Hepatic stellate cell (primary cell): ENCODE data around the gene ZFHX3.

Experiments
- DNase-seq: peaks from one replicate; pipeline ENCODE4 v3.0.0; 2011; ENCODE audit warnings: low spot score

ZFHX3 gene

GRCh38 chr16:72947379-72948237 is 100.3 kb downstream of the ZFHX3 start:
- DNase-seq = peak; percentile 86

- DNase-seq = peak; percentile 65
Measured at GRCh38 chr16:72946474-72947194, 101.3 kb downstream of the ZFHX3 start.

- no peak for DNase-seq
Measured at GRCh38 chr16:72946063-72946462, 101.9 kb downstream of the ZFHX3 start.

GRCh38 chr16:72945611-72946010 is 102.3 kb downstream of the ZFHX3 start:
- DNase-seq = no peak

- no peak for DNase-seq
Measured at GRCh38 chr16:72944757-72945485, 103.0 kb downstream of the ZFHX3 start.

- no peak for DNase-seq
Measured at GRCh38 chr16:72942021-72942420, 105.9 kb downstream of the ZFHX3 start.

- DNase-seq = no peak
Measured at GRCh38 chr16:72940886-72941285, 107.0 kb downstream of the ZFHX3 start.

GRCh38 chr16:72939247-72939646 is 108.7 kb downstream of the ZFHX3 start:
- DNase-seq = peak; percentile 79

GRCh38 chr16:72938795-72939164 is 109.1 kb downstream of the ZFHX3 start:
- DNase-seq = peak; percentile 90

- no peak for DNase-seq
Measured at GRCh38 chr16:72937916-72938794, 109.8 kb downstream of the ZFHX3 start.

- DNase-seq = no peak
Measured at GRCh38 chr16:72937360-72937759, 110.6 kb downstream of the ZFHX3 start.

GRCh38 chr16:72936408-72936807 is 111.5 kb downstream of the ZFHX3 start:
- no peak for DNase-seq

- no peak for DNase-seq
Measured at GRCh38 chr16:72935896-72936295, 112.0 kb downstream of the ZFHX3 start.

- DNase-seq = no peak
Measured at GRCh38 chr16:72934636-72935403, 113.1 kb downstream of the ZFHX3 start.

- DNase-seq = no peak
Measured at GRCh38 chr16:72932677-72933335, 115.1 kb downstream of the ZFHX3 start.

- no peak for DNase-seq
Measured at GRCh38 chr16:72932050-72932449, 115.9 kb downstream of the ZFHX3 start.

- no peak for DNase-seq
Measured at GRCh38 chr16:72930396-72930795, 117.5 kb downstream of the ZFHX3 start.

- DNase-seq = no peak
Measured at GRCh38 chr16:72928090-72928981, 119.6 kb downstream of the ZFHX3 start.
